GM23248 (cell line): Measurements from ENCODE around the gene USP6NL.

Source experiments
- EZH2 ChIP-seq: fragments of 200-600 bp; sonication (generic); IDR thresholded peaks from 2 replicates; pipeline ENCODE4 v1.6.1; 2018; ENCODE audit warnings: antibody characterized with exemption, mild to moderate bottlenecking; ENCODE audit not compliant: insufficient read depth, poor library complexity, severe bottlenecking
- EZH2phosphoT487 ChIP-seq: fragments of 200-600 bp; sonication (generic); IDR thresholded peaks from 2 replicates; pipeline ENCODE4 v1.6.1; 2018; ENCODE audit warnings: antibody characterized with exemption, moderate library complexity, mild to moderate bottlenecking, low read depth; ENCODE audit not compliant: insufficient read depth

DNA sequence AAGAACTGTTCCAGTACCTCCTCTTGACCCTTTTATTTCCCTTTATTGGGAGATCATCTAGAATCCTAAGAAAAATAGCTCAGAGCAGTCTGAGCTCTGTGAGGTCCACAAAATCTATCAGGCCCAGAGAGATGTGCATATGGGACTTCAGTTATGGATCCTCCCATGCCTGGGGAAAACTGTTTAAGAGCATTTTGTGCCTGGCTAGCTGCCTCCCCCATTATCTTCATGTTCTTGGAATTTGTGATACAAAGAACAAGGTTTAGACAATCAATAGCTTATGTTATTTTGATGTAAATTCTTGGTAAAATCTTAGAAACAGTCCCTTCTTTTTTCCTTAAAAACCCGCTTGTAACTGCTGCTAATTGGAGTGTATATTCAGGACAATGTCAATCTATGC, 75.2 kb downstream of the USP6NL start:
- TF ChIP-seq EZH2 = no peak
- TF ChIP-seq EZH2phosphoT487 = no peak
